ENCODE measurements around the gene HSD17B2. TPM values are rescaled to one million over a fixed set of nuclear protein-coding genes. Genes with fewer than 3 reads are reported as not detected.
"Not testable (repeated sequence)": the region's sequence is repeated elsewhere in the genome, so short reads cannot be mapped to it uniquely, and the experiment has no call there.

The HSD17B2 gene
- total and polyA plus RNA-seq, 8 donors, result 0.11 to 0.86 (median 0.37) TPM

GRCh38 chr16:82105107-82105506, 70.1 kb downstream of the HSD17B2 start:
- intact Hi-C loops (cut with DNase I), result no loop called here
- no peaks in the 10 kb centered on the region for H3K36me3 ChIP-seq
- DNase-seq (no peak), ATAC-seq (no peak)
- H3K4me1 ChIP-seq, result no peaks in the 10 kb centered on the region
- H3K9me3 ChIP-seq, result no peaks in the 10 kb centered on the region
- H3K27ac ChIP-seq, result no peak overlapping the region
- H3K27me3 ChIP-seq, result no peaks in the 10 kb centered on the region
- no peak overlapping the region for H3K4me3 ChIP-seq
- TF ChIP-seq CTCF (IDR thresholded peaks at IDR 0.05), result no peak

- Histone ChIP-seq H3K27me3 (no peaks in the 10 kb centered on the region), H3K4me3 (no peak overlapping the region), H3K9me3 (no peaks in the 10 kb centered on the region), H3K36me3 (no peaks in the 10 kb centered on the region), H3K4me1 (no peaks in the 10 kb centered on the region), H3K27ac (no peak overlapping the region)
- DNase-seq (no peak), ATAC-seq (no peak)
- intact Hi-C loops (cut with DNase I), result no loop called here
- TF ChIP-seq CTCF (IDR thresholded peaks at IDR 0.05), result no peak
Observed at GRCh38 chr16:82108100-82108499, 73.0 kb downstream of the HSD17B2 start.

GRCh38 chr16:82108774-82109173, 73.7 kb downstream of the HSD17B2 start:
- no peak overlapping the region for H3K27ac ChIP-seq
- intact Hi-C loops (cut with DNase I), result no loop called here
- ATAC-seq (no peak), DNase-seq (no peak)
- H3K4me3 ChIP-seq, result no peak overlapping the region
- H3K36me3 ChIP-seq, result no peaks in the 10 kb centered on the region
- no peak for TF ChIP-seq CTCF (IDR thresholded peaks at IDR 0.05)
- no peaks in the 10 kb centered on the region for H3K9me3 ChIP-seq
- H3K4me1 ChIP-seq, result no peaks in the 10 kb centered on the region
- no peaks in the 10 kb centered on the region for H3K27me3 ChIP-seq

DNA sequence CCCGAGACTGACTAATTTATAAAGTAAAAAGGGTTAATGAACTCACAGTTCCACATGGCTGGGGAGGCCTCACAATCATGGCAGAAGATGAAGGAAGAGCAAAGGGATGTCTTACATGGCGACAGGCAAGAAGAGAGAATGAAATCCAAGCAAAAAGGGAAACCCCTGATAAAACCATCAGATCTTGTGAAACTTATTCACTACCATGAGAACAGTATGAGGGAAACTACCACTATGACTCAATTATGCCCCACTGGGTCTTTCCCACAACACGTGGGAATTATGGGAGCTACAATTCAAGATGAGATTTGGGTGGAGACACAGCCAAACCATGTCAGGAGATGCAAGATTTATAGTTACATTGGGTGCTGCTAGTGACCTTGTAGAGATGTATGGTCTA, 74.2 kb downstream of the HSD17B2 start:
- intact Hi-C loops (cut with DNase I); H3K4me1 ChIP-seq; H3K27me3 ChIP-seq; ATAC-seq; H3K9me3 ChIP-seq; H3K36me3 ChIP-seq; H3K4me3 ChIP-seq; H3K27ac ChIP-seq; DNase-seq: not testable (repeated sequence)

DNA sequence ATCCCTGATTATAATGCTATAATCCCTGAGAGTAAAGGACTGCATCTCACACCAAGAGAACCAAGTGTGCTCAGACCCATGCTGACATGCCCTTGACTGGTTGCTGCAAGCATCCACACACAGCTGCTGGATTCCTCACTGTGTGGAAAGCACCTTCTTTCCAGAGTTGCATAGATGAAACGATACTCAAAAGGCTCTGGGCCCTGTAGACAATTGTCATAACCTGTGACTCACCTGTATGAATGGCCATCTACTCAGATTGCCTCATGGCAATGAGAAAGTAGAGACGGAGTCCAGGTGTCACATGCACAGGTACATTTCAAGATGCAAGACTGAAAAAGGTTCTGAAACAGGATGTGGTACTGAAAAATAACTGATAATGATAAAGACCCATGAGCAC, 76.9 kb downstream of the HSD17B2 start:
- TF ChIP-seq CTCF (IDR thresholded peaks at IDR 0.05), result no peak

DNA sequence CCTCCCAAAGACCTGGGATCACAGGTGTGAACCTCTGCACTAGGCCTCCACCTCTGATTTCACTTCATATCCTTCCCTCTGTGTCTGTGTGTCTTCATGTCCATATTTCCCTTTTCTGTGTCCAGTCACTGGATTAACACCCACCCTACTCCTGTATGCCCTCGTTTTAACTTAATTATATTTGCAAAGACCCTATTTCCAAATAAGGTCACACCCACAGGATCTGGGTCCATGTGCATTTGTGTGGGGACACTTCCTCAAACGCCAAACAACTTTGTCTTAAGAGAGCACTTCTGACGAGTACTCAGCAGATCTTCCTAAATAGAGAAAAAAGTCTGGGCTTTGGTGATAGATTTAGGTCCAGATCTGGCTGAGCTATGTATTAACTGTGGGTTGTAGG, 78.7 kb downstream of the HSD17B2 start:
- no peak for TF ChIP-seq CTCF (IDR thresholded peaks at IDR 0.05)
- intact Hi-C loops (cut with DNase I), result no loop called here
- no peaks in the 10 kb centered on the region for H3K9me3 ChIP-seq

More for the DNA sequence above, 76.9 kb downstream of the HSD17B2 start:
- no peak for ATAC-seq
- DNase-seq, result no peak
- intact Hi-C loops (cut with DNase I), result no loop called here
- Histone ChIP-seq H3K9me3 (no peaks in the 10 kb centered on the region), H3K36me3 (no peaks in the 10 kb centered on the region), H3K27ac (no peak overlapping the region), H3K27me3 (no peaks in the 10 kb centered on the region), H3K4me3 (no peak overlapping the region), H3K4me1 (no peaks in the 10 kb centered on the region)

More for the DNA sequence above, 78.7 kb downstream of the HSD17B2 start:
- no peaks in the 10 kb centered on the region for H3K36me3 ChIP-seq
- no peak for DNase-seq
- H3K4me1 ChIP-seq, result no peaks in the 10 kb centered on the region
- H3K27ac ChIP-seq, result no peak overlapping the region
- no peak overlapping the region for H3K4me3 ChIP-seq
- no peaks in the 10 kb centered on the region for H3K27me3 ChIP-seq
- no peak for ATAC-seq

Data from left lung (tissue), 10 donors.